AG04450 (cell line): ENCODE results near the gene SH3RF3. TPM values are rescaled to one million over a fixed set of nuclear protein-coding genes. Genes with fewer than 3 reads are reported as not detected.

Experiments
- CTCF ChIA-PET: fragments of 300-600, 350-600 bp; formaldehyde crosslinking; extraction: SDS; loops from one replicate; lab custom pipeline; 2022; ENCODE audit warnings: antibody characterized with exemption, inconsistent platforms; lab: Charles Lee
- POLR2A ChIA-PET: fragments of 350-600 bp; formaldehyde crosslinking; extraction: SDS; loops from one replicate; lab custom pipeline; 2021; ENCODE audit warnings: antibody characterized with exemption, inconsistent platforms; lab: Yijun Ruan, JAX
- DNase-seq: peaks from one replicate; pipeline ENCODE4 v3.0.0-alpha.2; 2011; ENCODE audit warnings: low read depth, low spot score
- H3K27ac ChIP-seq: one replicate; pipeline ENCODE4 v1.5.1; 2012; ENCODE audit warnings: low read depth, low read length, control low read depth
- H3K27me3 ChIP-seq: one replicate; pipeline ENCODE4 v1.6.0; 2012; ENCODE audit warnings: low read length; ENCODE audit not compliant: control insufficient read depth, insufficient read depth
- H3K4me3 ChIP-seq: 2 replicates; pipeline ENCODE4 v1.5.1; 2011; ENCODE audit warnings: mild to moderate bottlenecking, low read depth, low read length, control low read depth
- H3K9me3 ChIP-seq: 2 replicates; pipeline ENCODE4 v1.5.1; 2012; ENCODE audit warnings: low read length; ENCODE audit not compliant: control insufficient read depth, insufficient read depth
- CTCF ChIP-seq: IDR thresholded peaks from 2 replicates; pipeline ENCODE4 v1.5.1; 2011; ENCODE audit warnings: low read depth, low read length, control low read depth, inconsistent platforms
- polyA plus RNA-seq: library from polyadenylated mRNA; depleted of rRNA; stranded (reverse); fragments of >200 nt; gene quantifications from 2 replicates; pipeline ENCODE4 v1.2.3, GENCODE V29; 2011

SH3RF3 gene
- polyA plus RNA-seq, 1 experiment: 5.7 TPM

- ChIA-PET POLR2A (no interaction called here), CTCF (no interaction called here)
- Histone ChIP-seq H3K27ac (no peak overlapping the region), H3K27me3 (no peaks in the 10 kb centered on the region), H3K4me3 (no peak overlapping the region), H3K9me3 (peaks cover 6% of the 10 kb centered on the region)
- no peak for TF ChIP-seq CTCF
- no peak for DNase-seq
Observed at GRCh38 chr2:109348671-109349502, 219.9 kb downstream of the SH3RF3 start.

- H3K27ac ChIP-seq: no peak overlapping the region
Observed at GRCh38 chr2:109349503-109350465, 220.8 kb downstream of the SH3RF3 start.

GRCh38 chr2:109350526-109350925, 221.5 kb downstream of the SH3RF3 start:
- Histone ChIP-seq H3K27me3 (no peaks in the 10 kb centered on the region), H3K9me3 (peaks cover 14% of the 10 kb centered on the region), H3K4me3 (no peak overlapping the region), H3K27ac (peak overlapping the region; percentile 39)
- CTCF ChIA-PET: no interaction called here
- POLR2A ChIA-PET: interaction anchor here (1.1 to 1.2 kb wide), 2 partner anchors 133 to 174 kb away, joined by 3 read pairs; no protein-coding TSS in a partner anchor
- no peak for TF ChIP-seq CTCF
- no peak for DNase-seq

More at GRCh38 chr2:109349503-109350465, 220.8 kb downstream of the SH3RF3 start:
- H3K4me3 ChIP-seq: no peak overlapping the region
- peak; percentile 17; the same call in 1 of the 2 replicates for TF ChIP-seq CTCF
- H3K27me3 ChIP-seq: no peaks in the 10 kb centered on the region
- H3K9me3 ChIP-seq: peaks cover 14% of the 10 kb centered on the region
- CTCF ChIA-PET: no interaction called here
- DNase-seq: no peak
- POLR2A ChIA-PET: no interaction called here

GRCh38 chr2:109351164-109351756, 222.3 kb downstream of the SH3RF3 start:
- ChIA-PET CTCF (interaction anchor here (0.6 to 0.9 kb wide), 2 partner anchors 159 to 273 kb away, joined by 4 to 8 read pairs; no protein-coding TSS in a partner anchor), POLR2A (interaction anchor here (1.1 to 1.2 kb wide), 3 partner anchors 134 to 180 kb away, joined by 3 read pairs; no protein-coding TSS in a partner anchor)
- DNase-seq: peak; percentile 54
- Histone ChIP-seq H3K4me3 (no peak overlapping the region), H3K27me3 (no peaks in the 10 kb centered on the region), H3K27ac (peak overlapping the region; percentile 66), H3K9me3 (peaks cover 14% of the 10 kb centered on the region)
- TF ChIP-seq CTCF: no peak
